CD4-positive, CD25-positive, alpha-beta regulatory T cell (primary cell): ENCODE results near the gene OPCML. TPM values are rescaled to one million over a fixed set of nuclear protein-coding genes. Genes with fewer than 3 reads are reported as not detected.

Experiments used
- ATAC-seq, 2 donors: fragments of 150-1000 bp; cut with Tn5 transposase; one replicate each; pipeline ENCODE4 v1.10.0; 2021; ENCODE audit warnings: low read depth in 2 of 2, moderate number of reproducible peaks in 2 of 2, moderate library complexity in 1 of 2
- DNase-seq, 3 donors: peaks; one replicate each; pipeline versions ENCODE4 v3.0.0 to v3.0.0-alpha.2; 2012 to 2022; ENCODE audit warnings: mixed read lengths in 1 of 3
- H3K27ac ChIP-seq: one replicate; pipeline ENCODE4 v1.7.0; 2013; ENCODE audit warnings: mild to moderate bottlenecking, low read length; ENCODE audit not compliant: insufficient read depth, poor library complexity, severe bottlenecking
- H3K27me3 ChIP-seq: one replicate; pipeline ENCODE4 v1.7.0; 2013; ENCODE audit warnings: low read length; ENCODE audit not compliant: control insufficient read depth, insufficient read depth
- H3K36me3 ChIP-seq: one replicate; pipeline ENCODE4 v1.7.0; 2013; ENCODE audit warnings: mild to moderate bottlenecking, low read length, moderate library complexity; ENCODE audit not compliant: control insufficient read depth, insufficient read depth
- H3K4me1 ChIP-seq: 2 replicates; pipeline ENCODE4 v1.7.0; 2013; ENCODE audit warnings: mild to moderate bottlenecking, low read length; ENCODE audit not compliant: insufficient read depth, control insufficient read depth, poor library complexity, severe bottlenecking
- H3K4me3 ChIP-seq: one replicate; pipeline ENCODE4 v1.7.0; 2013; ENCODE audit warnings: low read depth, mild to moderate bottlenecking, low read length, moderate library complexity
- H3K9me3 ChIP-seq, 2 experiments: 1 replicate in 1 of 2; 2 replicates in 1 of 2; pipeline ENCODE4 v1.7.0; 2013; ENCODE audit warnings: low read length in 2 of 2, mild to moderate bottlenecking in 1 of 2, moderate library complexity in 1 of 2; ENCODE audit not compliant: control insufficient read depth in 2 of 2
- H3K27ac Mint-ChIP-seq, 3 donors: one replicate each; pipeline ENCODE4 v1.8.0; 2020 to 2022; ENCODE audit warnings: mild to moderate bottlenecking in 3 of 3, mixed read lengths in 3 of 3, moderate library complexity in 2 of 3
- H3K27me3 Mint-ChIP-seq: one replicate; pipeline ENCODE4 v1.8.0; 2022; ENCODE audit warnings: mild to moderate bottlenecking, mixed read lengths
- H3K36me3 Mint-ChIP-seq: one replicate; pipeline ENCODE4 v1.8.0; 2020; ENCODE audit warnings: mixed read lengths
- H3K4me1 Mint-ChIP-seq, 4 donors: one replicate each; pipeline ENCODE4 v1.8.0; 2020 to 2022; ENCODE audit warnings: mixed read lengths in 4 of 4, mild to moderate bottlenecking in 1 of 4
- H3K4me3 Mint-ChIP-seq, 4 donors: one replicate each; pipeline ENCODE4 v1.8.0; 2020 to 2022; ENCODE audit warnings: mild to moderate bottlenecking in 4 of 4, mixed read lengths in 4 of 4, moderate library complexity in 3 of 4
- H3K9me3 Mint-ChIP-seq, 7 donors: one replicate each; pipeline ENCODE4 v1.8.0; 2020 to 2022; ENCODE audit warnings: mixed read lengths in 7 of 7, mild to moderate bottlenecking in 3 of 7, moderate library complexity in 2 of 7
- polyA plus RNA-seq, 4 donors: library from polyadenylated mRNA; unstranded; fragments of 300-500 nt; fragmentation: Illumina TruSeq; gene quantifications; one replicate each; pipeline ENCODE4 v1.2.3, GENCODE V29; 2021
- total RNA-seq: library from RNA; stranded (reverse); gene quantifications from one replicate; pipeline ENCODE4 v1.2.3, GENCODE V29; 2022

The OPCML gene
- total and polyA plus RNA-seq, 5 donors from 2014 or later, result not detected

GRCh38 chr11:132564091-132564885 lies 968.0 kb downstream of the OPCML start:
- no peak for DNase-seq
- no peaks in the 10 kb centered on the region for H3K4me1 ChIP-seq
- Mint-ChIP-seq H3K36me3 (no peaks in the 10 kb centered on the region), H3K27ac (no peak overlapping the region), H3K27me3 (peaks cover 6% of the 10 kb centered on the region), H3K4me1 (no peaks in the 10 kb centered on the region), H3K9me3 (peaks cover 0 to 11% (median 9%) of the 10 kb centered on the region in 7 donors), H3K4me3 (no peak overlapping the region)
- no peaks in the 10 kb centered on the region for H3K36me3 ChIP-seq
- ATAC-seq, result no peak
- no peaks in the 10 kb centered on the region for H3K9me3 ChIP-seq
- no peaks in the 10 kb centered on the region for H3K27me3 ChIP-seq
- no peak overlapping the region for H3K27ac ChIP-seq
- H3K4me3 ChIP-seq, result no peak overlapping the region

GRCh38 chr11:132563050-132563449 lies 969.3 kb downstream of the OPCML start:
- Mint-ChIP-seq H3K36me3 (no peaks in the 10 kb centered on the region), H3K4me3 (no peak overlapping the region), H3K4me1 (no peaks in the 10 kb centered on the region), H3K27ac (no peak overlapping the region), H3K27me3 (peaks cover 6% of the 10 kb centered on the region), H3K9me3 (peaks cover 0 to 10% (median 6%) of the 10 kb centered on the region in 7 donors)
- Histone ChIP-seq H3K36me3 (no peaks in the 10 kb centered on the region), H3K4me3 (no peak overlapping the region), H3K4me1 (no peaks in the 10 kb centered on the region), H3K27ac (no peak overlapping the region), H3K27me3 (no peaks in the 10 kb centered on the region), H3K9me3 (no peaks in the 10 kb centered on the region)
- no peak for ATAC-seq
- DNase-seq, result no peak

- Mint-ChIP-seq H3K4me3 (no peak overlapping the region), H3K9me3 (peaks cover 0 to 8% (median 3%) of the 10 kb centered on the region in 7 donors), H3K27me3 (peaks cover 6% of the 10 kb centered on the region), H3K27ac (no peak overlapping the region), H3K36me3 (no peaks in the 10 kb centered on the region), H3K4me1 (no peaks in the 10 kb centered on the region)
- Histone ChIP-seq H3K4me3 (no peak overlapping the region), H3K27ac (no peak overlapping the region), H3K36me3 (no peaks in the 10 kb centered on the region), H3K9me3 (no peaks in the 10 kb centered on the region), H3K27me3 (no peaks in the 10 kb centered on the region), H3K4me1 (no peaks in the 10 kb centered on the region)
- ATAC-seq (no peak), DNase-seq (no peak)
These were observed 970.4 kb downstream of the OPCML start for GRCh38 chr11:132561937-132562336.

- peaks cover 0 to 11% (median 4%) of the 10 kb centered on the region in 7 donors for H3K9me3 Mint-ChIP-seq
These were observed 972.8 kb downstream of the OPCML start for GRCh38 chr11:132559331-132560036.

GRCh38 chr11:132556316-132556715 lies 976.0 kb downstream of the OPCML start:
- no peaks in the 10 kb centered on the region for H3K36me3 Mint-ChIP-seq
- H3K4me3 ChIP-seq, result no peak overlapping the region
- H3K9me3 ChIP-seq, result no peaks in the 10 kb centered on the region
- H3K4me1 Mint-ChIP-seq, result no peaks in the 10 kb centered on the region
- no peaks in the 10 kb centered on the region for H3K4me1 ChIP-seq
- no peaks in the 10 kb centered on the region for H3K36me3 ChIP-seq
- H3K27ac Mint-ChIP-seq, result no peak overlapping the region
- ATAC-seq (no peak), DNase-seq (no peak)
- no peaks in the 10 kb centered on the region for H3K27me3 ChIP-seq
- peaks cover 0 to 19% (median 1%) of the 10 kb centered on the region in 7 donors for H3K9me3 Mint-ChIP-seq
- no peak overlapping the region for H3K4me3 Mint-ChIP-seq
- H3K27ac ChIP-seq, result no peak overlapping the region
- peaks cover 2% of the 10 kb centered on the region for H3K27me3 Mint-ChIP-seq

More at GRCh38 chr11:132559331-132560036, 972.8 kb downstream of the OPCML start:
- H3K9me3 ChIP-seq, result no peaks in the 10 kb centered on the region
- H3K4me3 ChIP-seq, result no peak overlapping the region
- no peaks in the 10 kb centered on the region for H3K27me3 ChIP-seq
- ATAC-seq (no peak), DNase-seq (no peak)
- peaks cover 6% of the 10 kb centered on the region for H3K27me3 Mint-ChIP-seq
- H3K4me1 Mint-ChIP-seq, result no peaks in the 10 kb centered on the region
- H3K36me3 ChIP-seq, result no peaks in the 10 kb centered on the region
- no peaks in the 10 kb centered on the region for H3K36me3 Mint-ChIP-seq
- no peaks in the 10 kb centered on the region for H3K4me1 ChIP-seq
- H3K27ac Mint-ChIP-seq, result no peak overlapping the region
- H3K27ac ChIP-seq, result no peak overlapping the region
- H3K4me3 Mint-ChIP-seq, result no peak overlapping the region

GRCh38 chr11:132555617-132556016 lies 976.7 kb downstream of the OPCML start:
- H3K27ac ChIP-seq, result no peak overlapping the region
- no peaks in the 10 kb centered on the region for H3K36me3 ChIP-seq
- Mint-ChIP-seq H3K9me3 (peaks cover 0 to 19% (median 2%) of the 10 kb centered on the region in 7 donors), H3K4me1 (no peaks in the 10 kb centered on the region), H3K4me3 (no peak overlapping the region), H3K36me3 (no peaks in the 10 kb centered on the region), H3K27ac (no peak overlapping the region), H3K27me3 (no peaks in the 10 kb centered on the region)
- H3K9me3 ChIP-seq, result no peaks in the 10 kb centered on the region
- no peak overlapping the region for H3K4me3 ChIP-seq
- no peaks in the 10 kb centered on the region for H3K4me1 ChIP-seq
- DNase-seq, result no peak
- no peak for ATAC-seq
- H3K27me3 ChIP-seq, result no peaks in the 10 kb centered on the region

GRCh38 chr11:132551016-132551415 lies 981.3 kb downstream of the OPCML start:
- Mint-ChIP-seq H3K4me3 (no peak overlapping the region), H3K27me3 (no peaks in the 10 kb centered on the region), H3K9me3 (peaks cover 0 to 10% (median 3%) of the 10 kb centered on the region in 7 donors), H3K4me1 (no peaks in the 10 kb centered on the region), H3K27ac (no peak overlapping the region), H3K36me3 (no peaks in the 10 kb centered on the region)
- H3K27me3 ChIP-seq, result no peaks in the 10 kb centered on the region
- H3K27ac ChIP-seq, result no peak overlapping the region
- H3K9me3 ChIP-seq, result no peaks in the 10 kb centered on the region
- ATAC-seq (no peak), DNase-seq (no peak)
- H3K4me3 ChIP-seq, result no peak overlapping the region
- no peaks in the 10 kb centered on the region for H3K36me3 ChIP-seq
- no peaks in the 10 kb centered on the region for H3K4me1 ChIP-seq
